GM19238 (cell line): Measurements from ENCODE around the gene MAPKAP1.
"Not testable (repeated sequence)": the region's sequence is repeated elsewhere in the genome, so short reads cannot be mapped to it uniquely, and the experiment has no call there.

Experiments used
- DNase-seq: peaks from one replicate; pipeline ENCODE4 v3.0.0; 2011; ENCODE audit warnings: low spot score; ENCODE audit not compliant: insufficient read length

The MAPKAP1 gene

DNA sequence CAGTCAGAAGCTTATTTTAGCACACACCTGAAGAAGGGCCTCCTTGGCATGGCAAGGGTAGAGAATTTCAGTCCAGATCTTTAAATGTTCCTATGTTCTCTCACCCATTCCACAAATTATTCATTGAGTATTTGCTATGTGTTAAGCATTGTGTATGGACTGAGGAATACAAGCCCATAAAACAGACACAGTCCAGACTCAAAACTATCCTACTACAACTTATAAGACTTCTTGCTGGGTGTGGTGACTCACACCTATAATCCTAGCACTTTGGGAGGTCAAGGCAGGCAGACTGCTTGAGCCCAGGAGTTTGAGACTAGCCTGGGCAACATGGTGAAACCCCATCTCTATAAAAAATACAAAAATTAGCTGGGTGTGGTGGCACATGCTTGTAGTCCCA is 141.0 kb downstream of the MAPKAP1 start:
- DNase-seq = not testable (repeated sequence)

DNA sequence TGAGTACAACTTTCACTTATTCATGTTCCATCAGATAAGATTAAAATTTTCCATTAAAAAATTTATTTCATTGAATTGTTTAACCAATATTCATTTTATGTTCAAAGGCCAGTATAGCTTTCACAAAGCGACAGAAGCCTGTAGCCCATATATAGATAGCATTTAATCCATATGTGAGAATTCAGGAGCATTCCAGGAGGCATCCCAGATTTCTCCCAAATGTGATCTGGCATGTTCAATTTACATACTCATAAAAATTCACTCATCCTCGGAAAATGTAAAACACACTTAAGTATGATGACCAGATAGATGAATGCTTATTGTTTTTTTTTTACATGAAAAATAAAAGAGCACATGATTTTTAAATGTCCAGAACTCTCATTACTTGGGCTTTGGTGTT is 141.9 kb downstream of the MAPKAP1 start:
- DNase-seq = no peak

DNA sequence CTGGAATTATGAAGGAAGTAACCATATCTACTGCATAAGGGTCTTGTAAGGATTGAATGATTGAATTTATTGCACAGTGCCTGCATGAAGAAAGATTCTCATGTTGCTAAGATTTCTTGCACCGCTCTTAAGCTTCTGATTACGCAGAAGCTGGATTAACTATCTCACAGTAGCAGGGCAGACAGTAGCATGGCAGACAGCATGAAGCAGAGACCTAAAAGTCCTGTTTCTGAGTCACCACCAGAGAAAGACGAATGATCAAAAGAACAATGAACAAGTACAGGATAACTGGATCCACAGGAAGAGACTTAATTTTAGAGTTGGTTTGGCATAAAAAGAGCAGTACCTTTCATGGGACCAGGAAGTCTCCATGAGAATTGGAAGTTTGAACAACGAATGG is 142.4 kb downstream of the MAPKAP1 start:
- no peak for DNase-seq

DNA sequence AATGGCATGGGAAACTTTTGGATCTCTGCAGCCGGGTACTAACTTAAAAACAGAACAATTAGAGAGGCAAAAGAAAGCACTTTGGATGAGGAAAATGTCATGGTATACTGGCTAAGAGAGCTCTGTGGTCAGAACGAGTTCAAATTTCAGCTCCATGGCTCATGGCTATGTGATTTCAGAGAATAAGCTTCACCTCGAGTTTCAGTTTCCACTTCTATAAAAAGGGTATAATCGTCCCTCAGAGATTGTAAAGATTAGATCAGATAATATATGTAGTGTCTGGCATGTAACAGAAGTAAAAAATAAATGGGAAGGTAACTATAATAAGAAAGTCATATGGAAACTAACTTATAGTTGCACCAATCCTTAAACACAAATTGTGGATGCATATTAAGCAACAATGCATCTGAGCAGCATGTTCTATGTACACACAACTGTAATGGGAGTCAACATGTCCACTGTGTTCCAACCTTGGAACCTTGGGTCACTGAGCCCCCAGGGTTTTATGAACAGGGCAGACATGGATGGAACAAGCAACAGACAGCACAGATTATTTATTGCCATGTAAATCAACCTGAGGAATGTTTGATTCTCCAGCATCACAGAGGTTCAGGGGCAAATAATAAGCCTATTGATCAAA is 145.4 kb downstream of the MAPKAP1 start:
- peak; percentile 18 for DNase-seq

DNA sequence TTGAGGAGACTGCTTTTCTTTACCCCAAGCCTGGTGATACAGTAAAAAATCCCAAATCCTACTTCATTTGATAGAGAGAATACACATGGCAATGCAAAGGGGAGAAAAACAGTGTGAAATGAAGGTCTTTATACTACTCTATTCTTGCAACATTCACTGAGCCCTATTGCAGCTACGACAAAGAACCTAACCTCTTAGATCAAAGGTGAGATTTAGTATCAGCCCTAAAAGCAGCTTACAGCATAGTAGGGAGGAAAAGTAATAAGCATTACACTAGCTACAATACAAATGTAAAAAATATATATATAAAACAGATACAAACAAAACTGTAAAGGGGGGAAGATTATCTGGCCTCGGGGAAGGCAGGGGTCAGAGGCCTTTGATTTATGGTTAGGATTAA is 147.1 kb downstream of the MAPKAP1 start:
- no peak for DNase-seq

DNA sequence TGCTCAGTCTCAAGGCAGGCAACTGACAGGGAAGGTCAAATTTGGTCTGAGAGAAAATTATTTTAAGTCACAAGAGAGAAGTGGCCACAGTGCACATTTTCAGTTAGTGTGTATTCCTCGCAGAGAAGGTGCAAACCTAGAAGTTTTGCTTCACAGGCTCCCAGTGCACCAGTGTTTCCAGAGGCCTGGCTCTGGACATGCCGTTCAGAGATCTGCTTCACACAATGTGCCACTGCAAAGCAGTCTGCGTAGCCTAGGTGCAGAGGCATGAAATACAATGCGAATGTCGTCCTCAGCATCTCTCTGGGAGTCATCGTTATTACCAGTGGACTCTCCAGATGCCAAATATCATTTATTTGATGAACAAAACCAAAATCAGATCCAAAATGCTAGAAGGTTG is 147.8 kb downstream of the MAPKAP1 start:
- no peak for DNase-seq

DNA sequence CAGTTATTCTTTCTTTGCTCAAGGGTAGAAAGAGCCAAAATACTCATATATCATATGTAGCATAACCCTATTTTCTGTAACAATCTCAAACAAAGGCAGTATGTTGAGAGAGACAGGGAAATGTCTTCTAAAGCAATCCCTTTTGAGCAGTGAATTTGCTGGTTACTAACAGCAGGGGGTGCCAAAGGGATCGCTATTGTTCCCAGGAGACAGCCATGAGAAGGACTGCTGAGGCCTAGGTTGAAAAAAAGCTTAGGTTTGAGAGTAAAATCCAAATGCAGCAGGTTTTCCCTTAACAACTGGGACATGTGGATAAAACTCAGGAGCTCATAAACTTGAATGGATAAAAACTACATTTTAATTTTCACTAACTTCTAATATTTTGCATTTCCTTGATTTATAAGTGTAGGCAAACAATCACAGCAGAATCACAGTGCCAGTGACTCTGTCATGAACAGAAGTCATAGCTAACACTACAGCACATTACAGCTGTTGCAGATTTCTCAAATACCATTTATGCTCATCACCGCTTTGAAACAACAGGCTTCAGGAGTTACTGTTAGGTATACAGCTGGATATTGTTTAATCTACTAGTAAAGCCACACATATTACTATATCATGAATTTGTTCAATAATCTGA is 148.4 kb downstream of the MAPKAP1 start:
- peak; percentile 39 for DNase-seq

DNA sequence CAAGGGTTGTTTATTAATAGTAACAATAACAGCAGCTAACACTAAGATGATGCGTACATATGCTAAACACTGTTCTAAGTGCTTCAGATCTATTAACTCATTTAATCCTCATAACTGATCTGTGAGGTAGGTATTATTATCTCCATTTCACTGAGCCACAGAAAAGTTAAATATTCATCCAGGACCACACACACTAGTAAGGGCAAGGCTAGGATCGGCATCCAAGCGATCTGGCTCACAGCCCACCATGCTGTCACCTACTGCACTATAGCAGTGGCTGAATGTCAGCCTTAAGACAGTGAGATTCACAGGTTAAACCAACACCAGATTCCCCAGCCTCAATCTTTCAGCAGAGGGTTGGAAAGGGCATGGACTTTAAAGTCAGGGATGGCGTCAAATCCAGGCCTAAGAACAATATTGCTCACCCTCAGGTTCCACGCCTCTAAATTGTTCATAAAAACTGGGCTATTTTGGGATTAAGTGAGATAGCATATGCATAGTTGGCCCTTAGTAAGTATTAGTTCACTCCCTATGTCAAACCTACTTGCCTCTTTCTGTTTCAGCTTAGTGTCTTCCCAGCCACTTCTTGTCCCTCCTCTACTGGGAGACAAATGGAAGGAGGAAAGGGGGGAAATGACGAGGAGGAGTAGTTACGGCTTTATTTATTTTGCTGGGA is 150.8 kb downstream of the MAPKAP1 start:
- no peak for DNase-seq

DNA sequence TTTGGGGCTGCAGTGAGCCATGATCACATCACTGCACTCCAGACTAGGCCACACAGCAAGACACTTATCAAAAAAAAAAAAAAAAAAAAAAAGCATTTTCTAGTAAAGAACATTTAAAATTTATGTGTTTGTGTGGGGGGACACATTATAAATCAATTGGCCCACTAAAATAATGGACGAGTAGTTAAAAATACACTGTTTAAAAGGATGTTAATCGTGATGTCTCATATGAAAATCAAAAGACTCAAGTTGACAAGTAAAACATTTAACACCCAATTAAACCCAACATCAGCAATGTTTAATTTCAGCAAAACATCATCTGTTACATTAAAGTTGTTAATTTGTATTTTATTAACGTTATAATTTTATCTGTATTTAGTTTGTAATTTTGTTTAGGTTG is 152.3 kb downstream of the MAPKAP1 start:
- DNase-seq = no peak

DNA sequence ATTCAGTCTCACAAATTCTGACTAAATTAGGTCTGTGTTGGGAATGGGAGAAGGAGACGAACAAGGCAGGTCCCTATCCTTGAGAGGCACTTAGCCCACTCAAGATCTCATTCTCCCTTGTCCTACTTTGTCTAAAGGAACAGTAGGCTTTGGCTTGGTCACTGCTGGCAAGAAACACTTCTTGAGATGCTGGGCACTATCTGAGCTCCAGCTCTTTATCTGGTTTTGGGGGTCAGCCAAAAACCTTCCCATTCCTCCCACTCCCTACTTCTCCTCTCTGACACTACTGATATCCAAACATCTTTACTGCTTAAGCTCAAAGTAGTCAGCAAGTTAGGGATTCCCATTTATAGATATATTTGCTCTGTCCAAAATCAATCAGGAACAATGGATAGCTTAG is 155.2 kb downstream of the MAPKAP1 start:
- DNase-seq = no peak

DNA sequence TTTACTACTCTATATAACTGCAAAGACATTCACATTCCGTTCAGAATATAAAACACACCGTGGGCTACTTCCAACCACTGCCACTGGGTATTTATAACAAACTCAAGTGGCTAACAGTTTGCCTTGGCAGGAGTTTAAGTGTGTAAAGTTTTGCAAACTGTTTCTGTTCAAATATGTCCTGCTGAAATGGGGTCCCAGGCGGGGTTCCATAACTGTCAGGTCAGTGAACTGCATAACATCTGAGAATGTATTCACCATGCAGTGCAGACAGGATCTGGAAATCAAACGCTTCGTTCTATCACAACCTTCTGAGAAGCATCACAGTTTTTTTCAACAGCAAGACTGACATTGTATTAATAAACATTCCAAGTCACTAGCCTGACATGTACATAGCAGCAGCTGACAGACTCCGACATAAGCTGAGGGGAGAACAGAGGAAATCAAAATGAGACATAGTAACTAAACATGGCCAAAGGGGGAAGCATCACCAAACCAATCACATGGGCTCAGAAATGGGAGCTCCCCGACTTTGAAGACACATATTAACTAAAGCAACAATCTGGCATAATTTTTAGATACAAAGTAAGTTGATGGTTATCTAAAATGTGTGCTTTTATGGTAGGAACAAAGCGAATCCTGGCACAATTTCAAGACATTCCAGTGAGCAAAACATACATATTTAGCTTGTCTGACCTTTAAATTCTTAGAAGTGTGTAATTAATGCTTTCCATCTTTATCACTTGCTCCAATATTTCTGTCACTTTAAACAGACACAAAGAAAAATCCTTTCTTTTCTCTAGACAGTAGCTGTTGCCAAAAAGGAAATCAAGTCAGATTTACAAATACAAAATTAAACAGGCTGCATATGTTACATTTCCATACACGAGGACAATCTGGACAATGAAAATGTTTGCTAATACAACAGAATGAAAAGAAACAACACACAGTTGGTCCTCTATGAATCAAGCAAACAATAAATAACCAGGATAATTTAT is 156.8 kb downstream of the MAPKAP1 start:
- no peak for DNase-seq

DNA sequence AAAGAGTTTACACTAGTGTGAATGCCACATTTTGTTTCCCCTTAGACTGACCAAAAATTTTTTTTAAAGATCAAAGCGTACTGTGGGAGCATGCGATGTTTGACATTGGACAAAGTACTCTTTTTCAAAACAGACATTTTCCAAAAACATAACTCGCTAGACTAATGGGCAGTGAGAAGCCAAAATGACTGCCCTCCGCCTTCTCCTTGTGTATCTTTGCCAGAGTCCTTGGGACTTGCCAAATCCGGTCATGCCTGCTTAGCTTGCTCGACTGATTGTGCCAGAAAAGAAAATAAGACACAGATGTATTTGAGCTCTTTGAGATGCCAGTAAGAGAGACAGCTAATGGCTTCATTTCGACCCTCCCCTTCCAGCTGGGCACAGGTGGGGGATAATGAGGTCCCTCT is 157.5 kb downstream of the MAPKAP1 start:
- no peak for DNase-seq

DNA sequence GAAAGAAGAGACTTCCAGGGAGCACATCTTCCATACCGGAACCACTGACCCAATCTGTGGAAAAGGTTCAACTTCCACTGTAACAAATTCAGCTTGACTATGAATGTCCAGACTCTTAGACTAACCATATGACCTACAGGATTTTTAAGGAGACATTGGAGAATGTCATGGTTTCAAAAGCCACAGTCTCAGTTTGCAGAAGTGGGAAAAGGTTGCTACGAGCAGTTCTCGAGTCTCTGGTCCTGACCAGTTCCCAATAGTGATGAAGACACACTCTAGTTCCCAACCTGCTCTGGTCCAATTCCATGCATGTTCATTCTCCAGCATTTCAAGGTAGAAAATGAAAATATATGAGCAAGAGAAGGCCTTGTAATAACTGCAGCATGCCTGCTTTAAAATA is 158.0 kb downstream of the MAPKAP1 start:
- no peak for DNase-seq

DNA sequence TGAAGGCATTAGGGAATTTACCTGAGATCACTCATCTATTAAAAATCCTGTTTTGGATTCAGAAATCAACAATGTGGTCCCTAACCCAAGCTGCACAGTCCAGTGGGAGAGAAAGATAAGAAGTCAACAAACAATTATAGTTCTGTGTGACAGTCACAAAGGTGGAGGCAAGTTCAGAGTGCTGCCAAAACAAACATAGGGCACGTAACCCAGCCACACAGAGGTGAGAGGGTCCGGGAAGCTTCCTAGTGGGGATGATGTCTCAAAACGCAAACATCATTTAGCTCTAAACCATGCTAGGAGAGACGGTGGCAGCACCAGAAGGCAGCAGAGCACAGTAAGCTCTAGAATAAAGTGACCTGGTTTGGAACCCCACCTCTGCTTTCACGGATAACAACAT is 158.9 kb downstream of the MAPKAP1 start:
- DNase-seq = no peak

DNA sequence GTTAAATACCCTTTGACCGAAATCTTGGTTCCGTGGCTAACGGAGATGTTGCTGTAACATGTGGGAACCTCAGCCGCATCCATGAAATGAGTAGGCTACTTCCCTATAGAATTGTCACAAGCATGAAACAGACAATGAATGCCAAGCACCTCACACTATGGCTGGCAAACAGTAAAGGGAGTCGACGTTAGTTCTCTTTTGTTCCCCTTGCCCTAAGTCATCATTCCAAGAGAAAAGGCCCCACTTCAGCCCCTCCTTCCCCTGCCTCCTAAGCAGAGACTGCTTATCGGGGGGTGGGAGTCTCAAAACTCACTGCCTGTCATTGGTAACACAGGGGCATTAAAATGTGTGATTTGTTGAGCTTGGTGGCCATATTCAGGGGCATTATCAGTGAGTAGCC is 159.6 kb downstream of the MAPKAP1 start:
- no peak for DNase-seq

DNA sequence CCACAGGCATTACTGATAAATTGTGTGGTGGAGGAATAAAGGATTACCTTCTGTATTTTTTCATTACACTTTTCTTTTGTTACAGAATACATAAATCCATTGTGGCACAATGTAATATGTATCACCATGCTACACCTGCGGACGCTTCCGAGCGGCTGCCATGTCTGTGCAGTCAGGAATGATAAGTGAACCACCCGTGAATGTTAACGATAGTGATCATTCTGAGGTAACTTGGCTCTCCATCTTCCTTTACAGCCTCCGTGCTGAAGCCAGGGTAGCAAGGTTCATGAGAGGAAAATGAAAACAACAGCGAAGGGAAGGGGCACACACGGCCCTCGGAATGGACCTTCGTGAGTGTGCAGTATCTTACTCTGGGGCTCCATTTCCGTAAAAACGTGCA is 161.2 kb downstream of the MAPKAP1 start:
- DNase-seq = no peak

DNA sequence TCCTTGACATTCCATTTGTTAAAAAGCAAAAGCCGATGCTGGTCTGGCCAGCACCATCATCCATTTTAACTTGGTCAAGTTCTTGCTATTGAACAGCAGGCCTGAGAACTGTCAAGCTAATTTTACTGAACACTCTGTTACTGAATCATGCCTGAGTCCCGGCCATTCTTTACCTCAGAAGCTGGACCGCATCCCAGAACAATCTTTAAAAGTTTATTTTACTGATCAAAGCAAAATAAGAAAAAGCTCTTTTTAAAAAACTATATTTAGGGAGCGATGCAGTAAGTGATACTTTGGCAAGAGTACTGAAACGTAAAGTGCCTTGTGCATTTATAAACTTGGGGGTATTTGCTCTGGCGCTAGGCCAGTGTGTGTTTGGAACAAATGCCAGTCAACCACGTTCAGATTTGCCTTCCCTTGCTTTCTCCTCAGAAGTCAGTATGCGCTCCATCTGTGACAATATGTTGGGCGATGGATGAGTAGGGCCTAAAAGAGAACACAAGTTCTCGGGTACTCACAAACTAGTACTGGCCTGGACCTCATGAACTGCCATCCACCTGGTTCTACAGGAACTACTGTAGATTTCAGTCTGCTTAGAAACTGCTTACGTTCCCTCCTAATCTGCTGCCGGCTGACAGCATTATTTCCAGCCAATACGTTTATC is 161.9 kb downstream of the MAPKAP1 start:
- no peak for DNase-seq

DNA sequence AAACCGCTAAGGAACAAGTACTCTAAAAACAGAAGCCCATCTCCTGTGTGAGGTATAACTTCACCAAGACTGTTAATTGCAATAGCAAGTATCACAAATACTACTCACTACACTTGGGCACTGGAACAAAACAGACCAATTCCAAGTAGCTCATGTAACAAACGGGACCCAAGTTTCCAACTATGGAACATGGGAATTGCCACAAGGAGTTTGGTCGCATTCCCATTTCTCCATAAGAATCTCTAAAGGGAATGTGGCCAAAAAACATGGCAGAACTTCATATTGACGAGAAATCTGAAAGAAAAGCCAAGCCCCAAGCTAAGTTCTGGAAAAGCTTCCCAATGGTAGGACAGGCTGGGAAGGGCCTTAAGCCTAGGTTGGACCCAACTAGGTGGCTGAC is 162.5 kb downstream of the MAPKAP1 start:
- DNase-seq = no peak

DNA sequence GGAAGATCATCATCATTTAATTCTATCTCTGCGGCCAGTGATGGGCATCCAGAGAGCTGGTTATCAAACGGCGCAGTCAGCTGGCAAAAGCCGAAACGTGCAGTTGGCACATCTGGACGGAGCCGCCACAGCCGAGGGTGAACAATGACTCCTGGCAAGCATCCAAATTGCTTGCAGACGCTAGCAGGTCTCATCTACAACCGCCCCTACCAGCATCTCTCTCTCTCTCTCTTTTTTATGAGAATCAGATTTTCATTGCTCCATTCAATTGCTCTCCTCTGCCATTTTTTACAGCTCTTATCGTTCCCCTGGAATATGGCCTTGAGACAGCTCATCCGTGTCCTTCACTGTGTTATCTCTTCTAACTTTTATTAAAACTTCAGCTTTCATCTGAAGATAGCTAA is 165.2 kb downstream of the MAPKAP1 start:
- no peak for DNase-seq

DNA sequence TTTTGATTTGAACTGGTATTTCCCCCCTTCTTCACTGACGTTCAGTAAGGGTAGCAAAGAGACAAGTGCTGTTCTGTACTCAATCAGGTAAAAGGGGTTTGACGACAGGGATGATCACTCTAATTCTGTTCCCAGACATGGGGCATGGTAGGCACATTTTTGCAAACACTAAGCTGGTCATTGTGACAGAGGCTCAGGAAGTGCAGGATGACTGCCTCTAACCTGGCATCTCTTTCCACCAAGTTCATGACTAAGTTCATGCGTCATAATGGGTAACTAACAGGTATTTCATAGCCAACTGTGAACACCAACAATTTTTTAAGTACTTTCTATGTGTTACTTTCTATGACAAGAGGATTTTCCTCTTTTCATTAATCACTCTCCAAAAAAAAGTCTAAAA is 166.5 kb downstream of the MAPKAP1 start:
- DNase-seq = no peak

DNA sequence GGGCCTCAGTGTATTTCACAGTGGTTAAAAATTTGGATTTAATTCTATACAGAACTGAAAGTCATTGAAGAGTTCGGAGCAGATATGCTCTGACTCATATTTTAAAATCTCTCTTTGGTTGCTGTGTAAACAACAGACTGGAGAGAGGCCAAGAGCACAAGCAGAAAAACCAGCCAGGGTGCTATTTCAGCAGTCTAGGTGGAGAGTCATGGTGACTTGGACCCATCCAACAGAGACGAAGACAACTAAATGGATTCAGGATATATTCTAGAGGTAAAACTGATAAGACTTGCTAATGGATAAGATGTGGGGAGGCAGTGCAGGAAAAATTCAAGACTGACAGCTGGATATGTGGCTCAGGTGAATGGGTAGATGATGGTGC is 168.9 kb downstream of the MAPKAP1 start:
- no peak for DNase-seq
